ENCODE measurements around the gene JKAMP.

- TF ChIP-seq CTCF (IDR thresholded peaks at IDR 0.05) (no peak), EP300 (IDR thresholded peaks at IDR 0.05) (no peak)
Measured at GRCh38 chr14:59464486-59465315, 19.6 kb upstream of the JKAMP start.

All from stomach (tissue), 4 donors.